Lower lobe of right lung (tissue), 2 donors: ENCODE measurements around the gene PCID2. TPM values are rescaled to one million over a fixed set of nuclear protein-coding genes. Genes with fewer than 3 reads are reported as not detected.

Source experiments
- ATAC-seq, 2 donors: fragments of 200-7000 bp; cut with Tn5 transposase; one replicate each; pipeline ENCODE4 v1.9.1; 2020 to 2022; ENCODE audit warnings: mild to moderate bottlenecking in 2 of 2, moderate library complexity in 2 of 2
- DNase-seq: peaks from one replicate; pipeline ENCODE4 v3.0.0-alpha.2; 2020
- H3K27ac ChIP-seq: fragments of 200-600 bp; one replicate; pipeline ENCODE4 v1.8.0; 2022
- H3K27me3 ChIP-seq: fragments of 200-600 bp; one replicate; pipeline ENCODE4 v1.8.0; 2022; ENCODE audit warnings: low read depth
- H3K36me3 ChIP-seq: fragments of 200-600 bp; one replicate; pipeline ENCODE4 v1.8.0; 2022; ENCODE audit warnings: mild to moderate bottlenecking
- H3K4me1 ChIP-seq: fragments of 200-600 bp; one replicate; pipeline ENCODE4 v1.8.0; 2022
- H3K4me3 ChIP-seq: fragments of 200-600 bp; one replicate; pipeline ENCODE4 v1.8.0; 2022; ENCODE audit warnings: mild to moderate bottlenecking
- H3K9me3 ChIP-seq: fragments of 200-600 bp; one replicate; pipeline ENCODE4 v1.8.0; 2022
- CTCF ChIP-seq: fragments of 200-600 bp; IDR thresholded peaks from one replicate; pipeline ENCODE4 v1.8.0; 2022; ENCODE audit warnings: antibody characterized with exemption, mild to moderate bottlenecking
- intact Hi-C: fragments of 100-400 bp; cut with DNase I; formaldehyde crosslinking; loops from one replicate; pipeline ENCODE4 v1.11.0; 2022
- total RNA-seq: library from RNA; stranded (reverse); fragmentation: NEBNext Ultra II Directional; extraction: Animal tissue kit (Norgen Biotek cat#: 25700); gene quantifications from one replicate; pipeline ENCODE4 v1.2.1, GENCODE V29; 2021
- donor health status: DM: no; HTN: yes; CAD: no; lungs with severe emphysema.

PCID2 gene
- total RNA-seq, 1 donor from 2014 or later = 35.1 TPM

- no peak overlapping the region for H3K4me3 ChIP-seq
- no peaks in the 10 kb centered on the region for H3K36me3 ChIP-seq
- intact Hi-C loops = no loop called here
- peaks cover 20% of the 10 kb centered on the region for H3K4me1 ChIP-seq
- no peak for ATAC-seq
- H3K27me3 ChIP-seq = no peaks in the 10 kb centered on the region
- no peak for TF ChIP-seq CTCF
- no peak overlapping the region for H3K27ac ChIP-seq
- H3K9me3 ChIP-seq = no peaks in the 10 kb centered on the region
- no peak for DNase-seq
Observed at GRCh38 chr13:113150550-113151365, 57.7 kb downstream of the PCID2 start.

GRCh38 chr13:113149711-113150549, 58.5 kb downstream of the PCID2 start:
- TF ChIP-seq CTCF = no peak

GRCh38 chr13:113148940-113149503, 59.4 kb downstream of the PCID2 start:
- Histone ChIP-seq H3K27ac (no peak overlapping the region), H3K27me3 (no peaks in the 10 kb centered on the region), H3K4me1 (peaks cover 16% of the 10 kb centered on the region), H3K9me3 (no peaks in the 10 kb centered on the region), H3K4me3 (no peak overlapping the region), H3K36me3 (no peaks in the 10 kb centered on the region)
- DNase-seq (no peak), ATAC-seq (no peak)
- no peak for TF ChIP-seq CTCF
- intact Hi-C loops = no loop called here

More at GRCh38 chr13:113149711-113150549, 58.5 kb downstream of the PCID2 start:
- peaks cover 20% of the 10 kb centered on the region for H3K4me1 ChIP-seq
- no peak overlapping the region for H3K4me3 ChIP-seq
- intact Hi-C loops = no loop called here
- H3K36me3 ChIP-seq = no peaks in the 10 kb centered on the region
- ATAC-seq = no peak
- H3K27me3 ChIP-seq = no peaks in the 10 kb centered on the region
- no peaks in the 10 kb centered on the region for H3K9me3 ChIP-seq
- no peak for DNase-seq
- H3K27ac ChIP-seq = no peak overlapping the region

GRCh38 chr13:113148407-113148806, 60.1 kb downstream of the PCID2 start:
- Histone ChIP-seq H3K4me3 (no peak overlapping the region), H3K27ac (no peak overlapping the region), H3K36me3 (no peaks in the 10 kb centered on the region), H3K4me1 (peaks cover 14% of the 10 kb centered on the region), H3K9me3 (no peaks in the 10 kb centered on the region), H3K27me3 (no peaks in the 10 kb centered on the region)
- intact Hi-C loops = no loop called here
- DNase-seq (no peak), ATAC-seq (no peak)
- TF ChIP-seq CTCF = no peak

- Histone ChIP-seq H3K27me3 (no peaks in the 10 kb centered on the region), H3K4me1 (peaks cover 5% of the 10 kb centered on the region), H3K36me3 (no peaks in the 10 kb centered on the region), H3K4me3 (no peak overlapping the region), H3K9me3 (no peaks in the 10 kb centered on the region), H3K27ac (no peak overlapping the region)
- TF ChIP-seq CTCF = no peak
- intact Hi-C loops = no loop called here
- no peak for ATAC-seq
- DNase-seq = no peak
Observed at GRCh38 chr13:113147206-113147605, 61.3 kb downstream of the PCID2 start.
